Neural progenitor cell (in vitro differentiated cells): ENCODE measurements around the gene DENND4C. TPM values are rescaled to one million over a fixed set of nuclear protein-coding genes. Genes with fewer than 3 reads are reported as not detected.

ENCODE experiments used
- DNase-seq: peaks from one replicate; pipeline ENCODE4 v3.0.0-alpha.2; 2016; ENCODE audit warnings: low spot score
- H2AFZ ChIP-seq: fragments of 200-600 bp; sonication (generic); replicated peaks from 2 replicates; pipeline ENCODE4 v1.6.1; 2016; ENCODE audit warnings: antibody characterized with exemption
- H3F3A ChIP-seq: fragments of 200-600 bp; sonication (generic); 2 replicates; pipeline ENCODE4 v1.6.1; 2016; ENCODE audit warnings: antibody characterized with exemption, low read depth
- H3K27ac ChIP-seq: fragments of 200-600 bp; sonication (generic); 2 replicates; pipeline ENCODE4 v1.5.1; 2016; ENCODE audit warnings: mild to moderate bottlenecking
- H3K27me3 ChIP-seq: fragments of 200-600 bp; sonication (generic); 2 replicates; pipeline ENCODE4 v1.6.1; 2016; ENCODE audit warnings: mild to moderate bottlenecking, moderate library complexity
- H3K36me3 ChIP-seq: fragments of 200-600 bp; sonication (generic); 2 replicates; pipeline ENCODE4 v1.5.1; 2016
- H3K4me1 ChIP-seq: fragments of 200-600 bp; sonication (generic); 2 replicates; pipeline ENCODE4 v1.6.1; 2016; ENCODE audit warnings: mixed run types
- H3K4me2 ChIP-seq: fragments of 200-600 bp; sonication (generic); 2 replicates; pipeline ENCODE4 v1.6.1; 2016
- H3K4me3 ChIP-seq: fragments of 200-600 bp; sonication (generic); 2 replicates; pipeline ENCODE4 v1.5.1; 2016
- H3K79me2 ChIP-seq: fragments of 200-600 bp; sonication (generic); 2 replicates; pipeline ENCODE4 v1.6.1; 2016; ENCODE audit warnings: low read depth
- H3K9ac ChIP-seq: fragments of 200-600 bp; sonication (generic); 2 replicates; pipeline ENCODE4 v1.6.1; 2016
- H3K9me3 ChIP-seq: fragments of 200-600 bp; sonication (generic); 2 replicates; pipeline ENCODE4 v1.5.1; 2016; ENCODE audit warnings: low read depth
- H4K20me1 ChIP-seq: fragments of 200-600 bp; sonication (generic); 2 replicates; pipeline ENCODE4 v1.6.1; 2016; ENCODE audit warnings: low read depth
- H3K27ac Mint-ChIP-seq: 3 replicates; pipeline ENCODE4 v1.8.0; 2021; ENCODE audit warnings: mixed read lengths
- H3K27me3 Mint-ChIP-seq: 2 replicates; pipeline ENCODE4 v1.8.0; 2022; ENCODE audit warnings: low read depth, mild to moderate bottlenecking, inconsistent platforms, moderate library complexity, mixed read lengths; ENCODE audit not compliant: insufficient read depth
- H3K36me3 Mint-ChIP-seq: 3 replicates; pipeline ENCODE4 v1.8.0; 2021; ENCODE audit warnings: mixed read lengths
- H3K4me1 Mint-ChIP-seq: 3 replicates; pipeline ENCODE4 v1.8.0; 2021; ENCODE audit warnings: mixed read lengths
- H3K4me3 Mint-ChIP-seq: 3 replicates; pipeline ENCODE4 v1.8.0; 2021; ENCODE audit warnings: mild to moderate bottlenecking, moderate library complexity, mixed read lengths
- H3K9me3 Mint-ChIP-seq: 3 replicates; pipeline ENCODE4 v1.8.0; 2020; ENCODE audit warnings: mixed read lengths
- CTCF ChIP-seq: fragments of 200-600 bp; sonication (generic); IDR thresholded peaks from 2 replicates; pipeline ENCODE4 v1.5.1; 2017; ENCODE audit warnings: antibody characterized with exemption, mild to moderate bottlenecking
- EZH2 ChIP-seq: fragments of 200-600 bp; sonication (generic); IDR thresholded peaks from 2 replicates; pipeline ENCODE4 v1.6.1; 2017; ENCODE audit warnings: antibody characterized with exemption, mild to moderate bottlenecking, moderate library complexity
- EZH2phosphoT487 ChIP-seq: fragments of 200-600 bp; sonication (generic); IDR thresholded peaks from 2 replicates; pipeline ENCODE4 v1.6.1; 2017; ENCODE audit warnings: antibody characterized with exemption
- total RNA-seq: library from RNA; depleted of rRNA; stranded (reverse); fragments of >200 nt; gene quantifications from 2 replicates; pipeline ENCODE4 v1.2.3, GENCODE V29; 2015; ENCODE audit warnings: low replicate concordance

DENND4C gene
- total RNA-seq, 1 donor from 2014 or later, result 73.4 TPM

- no peaks in the 10 kb centered on the region for H3K27me3 Mint-ChIP-seq
- Histone ChIP-seq H3K4me1 (no peaks in the 10 kb centered on the region), H3F3A (no peaks in the 10 kb centered on the region), H3K9me3 (no peaks in the 10 kb centered on the region), H3K79me2 (no peaks in the 10 kb centered on the region), H2AFZ (no peak overlapping the region), H3K4me2 (no peak overlapping the region), H3K36me3 (no peaks in the 10 kb centered on the region), H3K4me3 (no peak overlapping the region), H3K27me3 (no peaks in the 10 kb centered on the region), H4K20me1 (no peaks in the 10 kb centered on the region), H3K9ac (no peak overlapping the region), H3K27ac (no peak overlapping the region)
- no peaks in the 10 kb centered on the region for H3K4me1 Mint-ChIP-seq
- H3K4me3 Mint-ChIP-seq, result no peak overlapping the region
- no peak for DNase-seq
- no peaks in the 10 kb centered on the region for H3K9me3 Mint-ChIP-seq
- no peak overlapping the region for H3K27ac Mint-ChIP-seq
- no peak for TF ChIP-seq CTCF
- TF ChIP-seq EZH2, result no peak
- no peak for TF ChIP-seq EZH2phosphoT487
- H3K36me3 Mint-ChIP-seq, result no peaks in the 10 kb centered on the region
Observed at GRCh38 chr9:19209188-19209587, 21.3 kb upstream of the DENND4C start.

DNA sequence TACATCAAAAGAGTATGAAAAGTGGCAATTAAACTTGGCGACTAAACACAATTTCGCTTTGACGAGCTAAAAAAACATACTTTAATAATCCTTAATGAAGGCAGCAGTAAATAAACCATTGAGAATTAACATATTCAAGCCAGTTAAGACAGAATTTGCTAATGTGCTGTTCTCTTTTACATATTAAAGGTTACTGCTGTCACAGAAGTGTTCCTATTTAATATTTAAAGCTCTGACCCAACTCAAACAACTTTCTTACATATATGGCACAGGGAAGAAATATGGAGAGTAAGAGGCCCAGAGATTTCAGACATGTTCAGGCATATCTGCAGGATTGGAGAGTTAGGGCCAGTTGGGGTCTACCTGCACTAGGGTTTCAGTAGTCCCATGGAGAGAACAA, 16.7 kb upstream of the DENND4C start:
- H3K4me3 Mint-ChIP-seq, result no peak overlapping the region
- TF ChIP-seq EZH2, result no peak
- TF ChIP-seq EZH2phosphoT487, result no peak
- TF ChIP-seq CTCF, result no peak
- Histone ChIP-seq H3K4me1 (no peaks in the 10 kb centered on the region), H3K27me3 (no peaks in the 10 kb centered on the region), H3K9me3 (no peaks in the 10 kb centered on the region), H3K27ac (no peak overlapping the region), H4K20me1 (no peaks in the 10 kb centered on the region), H3K9ac (no peak overlapping the region), H3K79me2 (no peaks in the 10 kb centered on the region), H3F3A (no peaks in the 10 kb centered on the region), H3K4me2 (no peak overlapping the region), H3K36me3 (no peaks in the 10 kb centered on the region), H2AFZ (no peak overlapping the region), H3K4me3 (no peak overlapping the region)
- no peaks in the 10 kb centered on the region for H3K4me1 Mint-ChIP-seq
- no peaks in the 10 kb centered on the region for H3K9me3 Mint-ChIP-seq
- H3K27ac Mint-ChIP-seq, result no peak overlapping the region
- H3K27me3 Mint-ChIP-seq, result peaks cover 2% of the 10 kb centered on the region
- no peaks in the 10 kb centered on the region for H3K36me3 Mint-ChIP-seq
- DNase-seq, result no peak

DNA sequence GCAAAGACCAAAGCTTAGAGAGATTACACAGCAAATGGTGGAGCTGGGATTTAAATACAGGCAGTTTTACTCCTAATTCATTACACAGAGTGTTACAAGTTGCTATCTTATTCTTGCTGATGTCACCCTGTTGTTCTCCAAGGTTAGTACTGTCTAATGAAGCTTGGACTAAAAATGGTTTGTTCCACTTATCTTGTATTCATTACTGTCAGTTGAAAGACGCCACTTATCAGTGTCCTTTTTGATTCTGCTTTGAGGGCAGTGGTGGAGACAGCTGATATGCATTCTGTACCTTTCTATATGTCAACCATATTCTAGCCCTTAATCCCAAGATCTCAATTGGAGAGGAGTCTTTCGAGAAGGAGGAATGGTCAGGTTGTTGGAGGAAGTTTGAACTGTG, 14.0 kb upstream of the DENND4C start:
- Histone ChIP-seq H3K4me3 (no peak overlapping the region), H4K20me1 (no peaks in the 10 kb centered on the region), H3K36me3 (no peaks in the 10 kb centered on the region), H3F3A (no peaks in the 10 kb centered on the region), H3K9me3 (no peaks in the 10 kb centered on the region), H3K9ac (no peak overlapping the region), H3K4me2 (no peak overlapping the region), H3K27me3 (no peaks in the 10 kb centered on the region), H3K4me1 (no peaks in the 10 kb centered on the region), H2AFZ (no peak overlapping the region), H3K27ac (no peak overlapping the region), H3K79me2 (no peaks in the 10 kb centered on the region)
- Mint-ChIP-seq H3K36me3 (no peaks in the 10 kb centered on the region), H3K9me3 (no peaks in the 10 kb centered on the region), H3K27ac (no peak overlapping the region), H3K4me1 (no peaks in the 10 kb centered on the region), H3K4me3 (no peak overlapping the region), H3K27me3 (peaks cover 4% of the 10 kb centered on the region)
- no peak for DNase-seq
- TF ChIP-seq EZH2 (no peak), CTCF (no peak), EZH2phosphoT487 (no peak)

DNA sequence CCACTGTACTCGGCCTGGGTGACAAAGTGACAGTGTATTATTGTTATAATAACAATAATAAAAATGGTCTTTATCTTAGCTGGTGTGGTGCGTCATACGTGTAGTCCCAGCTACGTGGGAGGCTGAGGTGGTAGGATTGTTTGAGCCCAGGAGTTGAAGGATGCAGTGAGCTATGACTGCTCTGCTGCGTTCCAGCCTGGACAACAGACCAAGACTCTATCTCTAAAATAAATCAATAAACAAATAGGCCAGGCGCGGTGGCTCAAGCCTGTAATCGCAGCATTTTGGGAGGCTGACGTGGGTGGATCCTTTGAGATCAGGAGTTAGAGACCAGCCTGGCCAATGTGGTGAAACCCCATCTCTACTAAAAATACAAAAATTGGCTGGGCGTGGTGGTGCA, 9.2 kb upstream of the DENND4C start:
- TF ChIP-seq EZH2phosphoT487 (no peak), CTCF (no peak), EZH2 (no peak)
- no peaks in the 10 kb centered on the region for H4K20me1 ChIP-seq
- peaks cover 2% of the 10 kb centered on the region for H3K36me3 Mint-ChIP-seq

More for the DNA sequence above, 9.2 kb upstream of the DENND4C start:
- Histone ChIP-seq H3K9ac (no peak overlapping the region), H2AFZ (no peak overlapping the region), H3F3A (no peaks in the 10 kb centered on the region), H3K79me2 (no peaks in the 10 kb centered on the region), H3K27me3 (no peaks in the 10 kb centered on the region), H3K27ac (no peak overlapping the region), H3K9me3 (no peaks in the 10 kb centered on the region), H3K4me3 (no peak overlapping the region), H3K4me2 (no peak overlapping the region), H3K4me1 (no peaks in the 10 kb centered on the region), H3K36me3 (no peaks in the 10 kb centered on the region)
- Mint-ChIP-seq H3K27ac (no peak overlapping the region), H3K4me3 (no peak overlapping the region), H3K4me1 (peaks cover 2% of the 10 kb centered on the region), H3K9me3 (no peaks in the 10 kb centered on the region), H3K27me3 (peaks cover 2% of the 10 kb centered on the region)
- DNase-seq, result no peak
